CD4-positive, alpha-beta T cell treated with Interleukin-21 for 1 hour (primary cell): ENCODE measurements around the gene MAP3K8.
"Not testable (repeated sequence)": the region's sequence is repeated elsewhere in the genome, so short reads cannot be mapped to it uniquely, and the experiment has no call there.

ENCODE experiments used
- DNase-seq: peaks from one replicate; pipeline ENCODE4 v3.0.0-alpha.2; 2020

Gene MAP3K8

DNA sequence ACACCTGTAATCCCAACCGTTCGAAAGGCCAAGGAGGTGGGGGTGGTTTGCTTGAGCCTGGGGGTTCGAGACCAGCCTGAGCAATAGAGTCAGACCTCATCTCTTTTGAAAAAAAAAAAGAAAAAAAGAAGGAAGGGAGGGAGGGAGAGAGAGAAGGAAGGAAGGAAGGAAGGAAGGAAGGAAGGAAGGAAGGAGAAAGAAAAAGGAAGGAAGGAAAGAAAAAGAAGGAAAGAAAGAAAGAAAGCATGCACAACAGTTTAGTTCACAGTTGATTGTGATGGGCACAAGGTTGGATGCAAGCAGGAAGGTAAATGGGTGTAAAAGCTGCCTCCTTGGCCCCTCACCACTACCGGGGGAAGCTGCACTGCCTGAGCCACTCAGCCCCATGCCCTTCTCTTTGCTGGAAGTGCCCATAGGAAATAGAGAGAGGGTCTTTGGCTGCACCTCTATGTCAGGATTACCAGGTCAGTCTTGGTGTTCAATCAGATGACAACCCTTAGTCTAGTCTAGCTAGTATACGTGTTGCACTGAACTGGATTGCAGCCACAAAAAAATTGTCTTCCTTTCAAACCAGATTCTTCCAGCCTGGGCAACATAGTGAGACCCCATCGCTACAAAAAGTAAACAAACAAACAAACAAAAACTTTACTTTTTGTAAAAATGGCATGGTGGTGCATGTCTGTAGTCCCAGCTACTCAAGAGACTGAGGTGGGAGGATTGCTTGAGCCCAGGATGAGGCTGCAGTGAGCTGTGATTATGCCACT lies 20.0 kb downstream of the MAP3K8 start:
- DNase-seq: no peak

DNA sequence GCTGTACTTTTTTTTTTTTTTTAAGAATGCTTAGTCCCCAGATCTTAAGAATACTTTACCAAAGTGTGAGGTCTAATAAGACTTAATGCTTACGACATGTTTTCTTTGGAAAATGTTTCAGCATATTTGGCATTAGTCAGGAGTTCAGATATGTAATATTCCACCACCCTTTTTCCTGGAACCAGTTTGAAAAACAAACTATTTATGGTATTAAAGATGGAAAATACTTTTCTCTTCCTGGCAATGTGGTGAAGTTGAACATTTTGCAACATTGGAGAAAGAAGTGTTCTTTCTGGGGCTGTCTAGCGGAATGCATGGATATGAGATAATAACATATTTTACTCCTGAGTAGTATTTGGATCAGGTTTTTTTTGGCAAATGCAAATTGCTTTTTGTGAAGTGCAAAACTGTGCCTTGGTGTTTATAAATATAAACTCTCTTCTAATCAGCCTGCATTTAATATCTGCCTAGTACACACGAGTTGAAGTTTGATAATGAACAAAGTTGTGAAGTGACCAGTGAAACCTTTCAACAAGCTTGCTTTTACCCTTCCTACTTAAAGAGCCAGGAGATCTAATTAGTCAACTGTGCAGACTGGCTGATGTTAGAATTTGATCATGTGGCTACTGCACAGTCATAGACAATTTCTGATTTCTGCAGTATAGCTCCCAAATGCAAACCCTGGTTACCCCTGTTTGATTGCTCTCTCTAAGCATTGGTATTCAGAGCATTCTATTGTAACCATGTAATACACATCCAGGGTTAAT lies 20.9 kb downstream of the MAP3K8 start:
- no peak for DNase-seq

DNA sequence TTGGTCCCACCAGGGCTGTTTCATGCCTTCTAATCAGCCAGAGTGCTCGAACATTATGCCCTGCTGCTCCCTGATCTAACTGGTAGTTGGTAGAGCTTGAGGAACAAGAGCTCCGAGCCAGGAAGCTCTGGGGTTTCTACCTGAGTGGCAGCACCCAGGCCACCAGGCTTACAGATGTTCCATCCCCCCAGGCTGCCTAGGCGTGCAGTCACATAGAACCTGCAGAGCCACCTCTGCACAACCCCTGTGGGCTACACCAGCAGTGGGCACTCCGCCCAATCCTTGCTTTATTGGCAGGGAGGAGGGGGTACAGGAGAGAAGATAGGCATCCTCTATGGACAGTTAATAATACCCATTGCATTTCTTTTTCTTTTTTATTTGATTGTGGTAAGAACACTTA lies 21.8 kb downstream of the MAP3K8 start:
- DNase-seq: no peak

DNA sequence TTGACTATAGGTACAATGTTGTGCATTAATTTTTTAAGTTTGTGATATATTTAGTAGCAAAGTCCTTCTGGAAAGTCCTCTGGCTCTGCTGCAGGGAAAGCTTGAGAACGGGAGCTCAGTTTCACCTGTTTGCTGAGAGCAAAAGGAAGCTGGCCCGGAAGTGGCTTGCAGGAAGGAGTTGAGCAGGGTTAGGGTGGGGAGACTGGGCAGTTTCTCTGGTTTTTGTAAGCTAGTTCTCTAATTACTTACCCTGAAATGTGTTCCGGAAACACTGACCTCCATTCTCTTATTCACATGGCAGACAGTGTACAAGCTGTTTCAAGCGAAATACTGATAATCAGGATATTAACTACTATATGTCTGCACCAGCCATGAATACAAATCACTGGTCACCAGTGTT lies 22.3 kb downstream of the MAP3K8 start:
- DNase-seq: peak; percentile 37

- no peak for DNase-seq
Observed at GRCh38 chr10:30459283-30459682, 25.3 kb downstream of the MAP3K8 start.

- no peak for DNase-seq
Observed at GRCh38 chr10:30460121-30460520, 26.1 kb downstream of the MAP3K8 start.

DNA sequence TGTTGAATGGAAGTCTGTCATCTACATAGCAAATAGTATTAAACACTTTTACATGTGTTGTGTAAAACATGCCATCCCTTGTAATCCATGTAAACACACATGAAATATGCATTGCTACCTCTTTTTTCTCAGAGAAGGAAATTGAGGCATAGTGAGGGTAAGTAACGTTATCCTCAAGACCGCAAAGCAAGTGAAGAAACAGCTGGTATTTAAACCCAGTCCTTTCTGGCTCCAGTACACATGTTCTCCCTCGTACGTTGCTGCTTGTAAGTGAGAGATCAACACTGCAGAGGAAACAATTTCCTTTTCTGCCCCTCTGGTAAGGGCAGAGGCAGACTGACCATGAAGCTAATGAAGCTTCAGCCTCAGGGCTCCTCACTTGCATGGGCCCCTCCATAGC lies 28.5 kb downstream of the MAP3K8 start:
- DNase-seq: no peak

DNA sequence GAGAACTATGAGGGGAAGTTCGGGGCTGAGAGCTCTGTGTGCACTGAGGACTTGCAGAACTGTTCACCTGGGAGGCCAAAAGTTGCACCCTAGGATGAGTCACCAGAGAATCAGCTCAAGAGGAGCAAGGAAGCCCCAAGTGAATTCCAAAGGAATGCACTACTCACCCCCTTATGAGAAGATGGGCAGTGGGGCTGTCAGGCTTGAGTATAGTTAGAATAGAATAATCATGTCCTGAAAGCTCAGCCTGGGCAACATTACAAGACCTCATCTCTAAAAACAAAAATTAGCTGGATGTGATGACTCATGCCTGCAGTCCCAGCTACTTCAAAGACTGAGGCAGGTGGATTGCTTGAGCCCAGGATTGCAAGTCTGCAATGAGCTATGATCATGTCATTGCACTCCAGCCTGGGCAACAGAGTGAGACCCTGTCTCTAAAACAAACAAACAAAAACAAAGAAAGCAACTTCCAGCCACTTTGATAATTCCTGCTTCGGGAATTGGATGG lies 30.0 kb downstream of the MAP3K8 start:
- DNase-seq: no peak

- DNase-seq: no peak
Observed at GRCh38 chr10:30464675-30465074, 30.7 kb downstream of the MAP3K8 start.

DNA sequence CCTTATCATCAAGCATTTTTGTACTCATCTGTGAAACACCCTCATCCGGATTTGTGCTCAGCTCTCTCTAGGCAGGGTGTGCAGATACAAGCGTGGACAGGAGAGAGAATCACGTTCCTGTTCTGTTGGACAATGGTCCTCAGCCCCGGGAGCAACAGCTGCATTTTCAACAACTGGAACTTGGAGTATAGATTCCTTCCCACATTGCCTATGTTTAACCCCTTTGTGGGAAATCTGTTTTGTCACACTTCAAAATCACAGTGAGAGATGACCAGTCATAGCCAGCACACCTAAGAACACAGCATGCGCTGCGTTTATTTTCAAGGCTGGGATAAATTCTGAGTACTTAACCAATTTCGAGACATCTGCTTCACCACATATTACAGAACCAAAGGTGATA lies 32.5 kb downstream of the MAP3K8 start:
- DNase-seq: no peak

DNA sequence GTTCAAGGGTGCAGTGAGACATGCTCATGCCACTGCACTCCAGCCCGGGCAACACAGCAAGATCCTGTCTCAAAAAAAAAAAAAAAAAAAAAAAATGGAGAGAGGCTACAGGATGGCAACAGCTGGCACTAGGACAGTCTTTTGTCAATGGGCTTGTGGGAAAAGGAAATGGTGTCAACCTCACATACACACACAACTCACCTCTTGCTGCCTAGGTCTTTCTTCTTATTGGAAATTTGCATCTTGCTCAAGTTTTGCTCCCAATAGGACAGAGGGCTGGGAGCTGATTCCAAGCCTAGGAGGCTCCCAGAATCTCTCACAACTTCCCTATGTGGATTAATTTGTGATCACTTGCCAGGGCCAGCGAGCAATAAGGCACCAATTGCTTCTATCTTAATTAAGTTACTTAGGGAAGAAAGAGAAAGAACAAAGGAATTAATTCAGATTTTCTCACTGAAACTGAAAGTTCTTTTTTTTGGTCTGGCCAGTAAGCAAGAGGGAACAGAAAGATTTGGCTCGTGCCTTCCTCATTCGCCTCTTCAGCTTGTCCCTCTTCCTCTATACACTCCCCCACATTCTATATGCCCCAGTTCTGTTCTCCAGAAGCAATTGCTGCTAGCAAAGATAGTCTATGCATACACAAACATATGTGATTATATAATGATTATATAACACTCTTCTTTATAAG lies 33.8 kb downstream of the MAP3K8 start:
- no peak for DNase-seq

DNA sequence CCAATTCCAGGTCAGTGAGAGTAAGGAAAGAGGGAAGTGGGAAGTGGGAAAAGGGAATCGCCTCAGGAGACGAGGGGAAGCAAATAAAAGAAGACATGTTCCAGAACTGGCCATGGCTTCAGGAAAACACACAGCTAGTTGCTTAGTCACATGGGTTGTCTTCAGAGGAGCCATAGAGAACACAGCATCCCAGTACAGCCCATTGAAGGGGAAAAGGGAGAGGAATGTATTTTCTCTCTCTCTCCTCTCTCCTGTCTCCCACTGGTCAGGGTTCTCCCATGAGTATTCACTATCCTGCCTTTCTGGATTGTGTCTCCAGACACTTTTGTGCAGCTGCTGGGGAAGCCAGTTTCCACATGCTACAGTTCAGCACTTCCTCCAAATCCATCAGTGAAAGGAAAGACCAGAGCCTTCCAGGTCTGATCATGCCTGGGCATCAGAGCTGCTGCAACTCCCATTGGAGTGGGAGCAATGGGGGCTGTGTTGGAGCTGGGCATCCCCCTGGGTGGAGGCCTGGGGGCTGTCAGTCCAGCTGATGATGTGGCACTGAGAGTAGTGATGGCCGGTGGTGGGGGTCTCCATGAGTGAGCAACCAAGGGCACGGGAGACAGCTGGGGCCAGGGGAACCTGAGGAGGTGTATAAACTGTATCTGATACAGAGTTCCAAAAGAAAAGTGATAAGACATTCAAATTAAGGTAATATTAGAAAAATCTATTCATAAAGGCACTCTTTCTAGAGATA lies 38.6 kb downstream of the MAP3K8 start:
- no peak for DNase-seq

- DNase-seq: not testable (repeated sequence)
Observed at GRCh38 chr10:30475515-30475914, 41.5 kb downstream of the MAP3K8 start.

DNA sequence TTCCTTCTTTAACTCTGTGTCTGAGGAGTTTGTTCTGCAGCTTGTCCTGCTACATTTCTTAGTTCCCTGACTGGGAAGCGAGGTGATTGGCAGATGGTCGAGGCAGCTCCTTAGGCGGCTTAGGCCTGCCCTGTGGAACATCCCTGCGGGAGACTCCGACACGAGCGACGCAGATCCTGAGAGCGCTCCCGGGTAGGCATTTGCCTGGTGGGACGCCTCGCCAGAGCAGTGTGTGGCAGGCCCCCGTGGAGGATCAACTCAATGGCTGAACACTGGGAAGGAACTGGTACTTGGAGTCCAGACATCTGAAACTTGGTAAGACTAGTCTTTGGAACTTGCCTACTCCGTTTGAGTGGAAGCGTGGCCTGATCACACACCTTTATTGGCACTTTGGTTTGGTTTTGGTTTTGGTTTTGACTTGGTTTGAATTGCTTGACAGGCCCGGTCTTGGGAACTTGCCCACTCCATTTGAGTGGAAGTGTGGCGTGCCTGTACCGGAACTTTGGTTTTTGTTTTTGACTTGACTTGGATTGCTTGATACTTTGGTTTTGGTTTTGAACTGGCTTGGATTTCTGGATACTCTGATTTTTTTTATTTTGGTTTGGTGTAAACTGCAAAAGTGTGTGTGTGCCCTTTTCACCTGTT lies 42.6 kb downstream of the MAP3K8 start:
- no peak for DNase-seq

DNA sequence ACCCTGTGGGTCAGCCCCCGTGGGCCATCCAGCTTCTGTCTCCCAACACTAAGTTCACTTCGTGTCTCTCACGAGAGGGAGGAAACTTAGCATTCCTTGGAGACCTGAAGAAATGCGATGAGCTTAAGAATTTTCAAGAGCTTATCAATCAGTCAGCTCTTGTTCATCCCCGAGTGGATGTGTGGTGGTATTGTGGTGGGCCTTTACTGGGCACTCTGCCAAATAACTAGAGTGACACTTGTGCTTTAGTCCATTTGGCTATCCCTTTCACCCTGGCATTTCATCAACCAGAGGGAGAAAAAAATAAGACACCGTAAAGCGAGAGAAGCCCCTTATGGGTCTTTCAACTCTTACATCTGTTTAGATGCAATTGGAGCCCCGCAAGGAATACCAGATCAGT lies 45.5 kb downstream of the MAP3K8 start:
- DNase-seq: not testable (repeated sequence)

- no peak for DNase-seq
Observed at GRCh38 chr10:30481603-30482002, 47.6 kb downstream of the MAP3K8 start.

- DNase-seq: no peak
Observed at GRCh38 chr10:30488316-30488715, 54.3 kb downstream of the MAP3K8 start.

- DNase-seq: no peak
Observed at GRCh38 chr10:30489346-30489745, 55.4 kb downstream of the MAP3K8 start.

DNA sequence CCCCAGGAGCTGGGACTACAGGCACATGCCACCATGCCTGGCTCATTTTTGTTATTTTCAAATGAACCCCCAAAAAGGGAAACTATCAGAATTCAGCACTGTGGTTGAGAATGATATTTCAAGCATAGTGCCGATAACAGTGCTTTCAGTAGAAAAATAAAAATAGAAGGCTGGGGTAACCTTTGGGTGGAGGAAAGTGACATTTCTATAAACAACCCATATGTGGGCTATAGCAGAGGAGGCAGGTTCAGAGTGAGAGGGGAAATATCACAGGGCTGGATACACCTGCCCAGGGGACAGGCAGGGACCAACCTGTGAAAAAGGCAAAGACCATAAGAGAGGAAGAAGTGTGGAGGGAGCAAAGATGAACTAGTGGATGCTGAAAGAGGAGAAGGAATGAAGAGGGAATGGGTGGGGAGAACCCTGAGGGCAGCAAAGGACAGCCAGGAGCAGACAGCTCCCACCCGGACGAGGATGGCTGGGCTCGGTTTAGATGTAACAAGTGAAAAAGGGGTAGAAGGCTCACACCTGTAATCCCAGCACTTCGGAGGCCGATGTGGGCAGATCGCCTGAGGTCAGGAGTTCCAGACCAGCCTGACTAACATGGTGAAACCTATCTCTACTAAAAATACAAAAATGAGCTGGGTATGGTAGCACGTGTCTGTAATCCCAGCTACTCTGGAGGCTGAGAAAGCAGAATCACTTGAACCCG lies 56.5 kb downstream of the MAP3K8 start:
- no peak for DNase-seq

DNA sequence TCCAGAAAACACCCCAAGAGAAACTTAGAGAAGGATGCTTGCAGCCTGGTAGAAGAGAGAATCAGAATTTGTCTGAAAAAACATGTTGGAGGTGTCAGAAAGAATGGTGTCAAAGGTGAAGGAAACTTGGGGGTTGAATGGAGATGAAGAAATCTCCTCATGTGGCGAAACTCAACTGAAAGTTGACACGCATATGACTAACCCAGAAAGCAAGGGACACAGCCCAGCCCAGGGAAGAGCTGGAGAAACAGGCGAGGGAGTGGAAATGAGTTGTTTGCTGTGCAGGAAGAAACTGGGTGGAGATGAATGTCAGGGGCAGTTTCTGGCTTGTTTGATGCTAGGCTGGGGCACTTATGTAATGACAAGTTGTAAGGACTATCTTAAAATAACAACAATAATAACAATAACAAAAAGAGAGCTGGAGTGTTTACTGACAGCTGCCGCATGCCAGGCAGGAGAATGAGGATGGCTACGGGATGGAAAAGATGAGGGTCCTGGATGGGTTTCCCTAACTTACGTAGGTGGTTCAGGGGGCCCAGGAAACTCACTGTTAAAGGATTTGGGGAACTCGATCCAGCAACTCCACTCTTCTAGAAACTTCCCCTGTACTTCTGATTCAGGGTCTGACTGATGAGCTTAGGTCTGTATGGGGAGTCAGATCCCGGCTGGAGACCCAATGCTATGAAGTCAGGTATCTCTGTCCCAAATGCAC lies 57.4 kb downstream of the MAP3K8 start:
- DNase-seq: no peak

GRCh38 chr10:30491916-30492515 lies 58.0 kb downstream of the MAP3K8 start:
- no peak for DNase-seq
